GM12878 (cell line): ENCODE results near the gene HBD. TPM values are rescaled to one million over a fixed set of nuclear protein-coding genes. Genes with fewer than 3 reads are reported as not detected.

Source experiments
- ATAC-seq: fragments of 200-7000 bp; cut with Tn5 transposase; 3 replicates; pipeline ENCODE4 v1.9.1; 2020; ENCODE audit warnings: mild to moderate bottlenecking, moderate library complexity
- BruUV-seq: library from RNA; stranded (reverse); fragments of 400-500 nt; replicated peaks from 2 replicates; lab custom pipeline; 2021; lab: Mats Ljungman, UMichigan
- CTCF ChIA-PET: fragments of 300-600 bp; sonication (Branson Sonifier 250); formaldehyde crosslinking; extraction: SDS; loops from one replicate; lab custom pipeline; 2021; ENCODE audit warnings: inconsistent platforms; lab: Yijun Ruan, JAX
- POLR2A ChIA-PET: fragments of 350-600 bp; formaldehyde crosslinking; extraction: SDS; loops from one replicate; lab custom pipeline; 2021; ENCODE audit warnings: inconsistent platforms; lab: Charles Lee
- RAD21 ChIA-PET: fragments of 300-600 bp; sonication (Branson Sonifier 250); formaldehyde crosslinking; loops from one replicate; lab custom pipeline; 2023; ENCODE audit warnings: antibody characterized with exemption; ENCODE audit not compliant: unreplicated experiment; lab: Charles Lee
- SMC1A ChIA-PET: fragments of 300-600 bp; sonication (Branson Sonifier 250); formaldehyde crosslinking; loops from one replicate; lab custom pipeline; 2023; ENCODE audit not compliant: unreplicated experiment, uncharacterized antibody; lab: Charles Lee
- DNase-seq: peaks from one replicate; pipeline ENCODE4 v3.0.0-alpha.2; 2011; ENCODE audit warnings: low read depth, low spot score
- FAIRE-seq: peaks from 3 replicates; lab custom pipeline; 2011; peaks lifted over from hg19 to GRCh38; lab: Jason Lieb, UNC
- H2AFZ ChIP-seq: 2 replicates; pipeline ENCODE4 v1.6.0; 2011; ENCODE audit warnings: low read depth, low read length, control low read depth; ENCODE audit not compliant: control insufficient read depth
- H3K27ac ChIP-seq: 2 replicates; pipeline ENCODE4 v1.5.1; 2011; ENCODE audit warnings: control low read depth; ENCODE audit not compliant: control insufficient read depth, insufficient read depth
- H3K27me3 ChIP-seq, 2 experiments: replicated peaks in 1 of 2; 2 replicates each; pipeline versions ENCODE4 v1.6.0 to v1.6.1; 2011; ENCODE audit warnings: low read length in 1 of 2; ENCODE audit not compliant: control insufficient read depth in 2 of 2, insufficient read depth in 2 of 2
- H3K36me3 ChIP-seq, 2 experiments: 2 replicates each; pipeline ENCODE4 v1.5.1; 2011; ENCODE audit warnings: low read length in 1 of 2; ENCODE audit not compliant: control insufficient read depth in 2 of 2, insufficient read depth in 2 of 2
- H3K4me1 ChIP-seq: 2 replicates; pipeline ENCODE4 v1.6.1; 2011; ENCODE audit warnings: mild to moderate bottlenecking, low read length, moderate library complexity, mixed read lengths; ENCODE audit not compliant: control insufficient read depth, insufficient read depth
- H3K4me2 ChIP-seq: 2 replicates; pipeline ENCODE4 v1.6.0; 2011; ENCODE audit warnings: control low read depth; ENCODE audit not compliant: control insufficient read depth, insufficient read depth
- H3K4me3 ChIP-seq: fragments of 200-600 bp; sonication (generic); 2 replicates; pipeline ENCODE4 v1.5.1; 2016
- H3K79me2 ChIP-seq: 2 replicates; pipeline ENCODE4 v1.6.0; 2011; ENCODE audit warnings: low read length; ENCODE audit not compliant: control insufficient read depth, insufficient read depth
- H3K9ac ChIP-seq: 2 replicates; pipeline ENCODE4 v1.8.0; 2011; ENCODE audit warnings: low read length, control low read depth, mixed read lengths; ENCODE audit not compliant: control insufficient read depth, insufficient read depth
- H3K9me3 ChIP-seq: replicated peaks from 3 replicates; pipeline ENCODE4 v1.5.1; 2011; ENCODE audit warnings: mild to moderate bottlenecking, low read length; ENCODE audit not compliant: control insufficient read depth, insufficient read depth
- H4K20me1 ChIP-seq: 2 replicates; pipeline ENCODE4 v1.6.0; 2011; ENCODE audit not compliant: control insufficient read depth, insufficient read depth
- ETV6 ChIP-seq, 2 experiments: fragments of 450-650 bp in 1 of 2; IDR thresholded peaks in 1 of 2; conservative IDR thresholded peaks in 1 of 2; 2 replicates each; pipeline ENCODE4 v1.6.1; 2014; ENCODE audit warnings: antibody characterized with exemption in 1 of 2, borderline replicate concordance in 1 of 2, low read depth in 1 of 2, mild to moderate bottlenecking in 1 of 2, moderate library complexity in 1 of 2
- EZH2 ChIP-seq: IDR thresholded peaks from 2 replicates; pipeline ENCODE4 v1.6.1; 2012; ENCODE audit warnings: low read depth, mild to moderate bottlenecking, control low read depth, inconsistent platforms, low read length, borderline replicate concordance; ENCODE audit not compliant: control insufficient read depth
- HDAC2 ChIP-seq: fragments of 200-600 bp; sonication (generic); IDR thresholded peaks from 2 replicates; pipeline ENCODE4 v1.6.1; 2017
- MYC ChIP-seq: IDR thresholded peaks from 2 replicates; pipeline ENCODE4 v1.6.1; 2011; ENCODE audit warnings: mild to moderate bottlenecking, low read length, moderate library complexity, inconsistent platforms; ENCODE audit not compliant: insufficient read depth, insufficient replicate concordance, insufficient read length, severe bottlenecking
- NBN ChIP-seq: fragments of 450-650 bp; IDR thresholded peaks from 2 replicates; pipeline ENCODE4 v1.6.1; 2016
- NR2C1 ChIP-seq: fragments of 450-650 bp; IDR thresholded peaks from 2 replicates; pipeline ENCODE4 v1.6.1; 2017; ENCODE audit warnings: antibody characterized with exemption, mild to moderate bottlenecking, moderate library complexity
- SMAD5 ChIP-seq: IDR thresholded peaks from 2 replicates; pipeline ENCODE4 v1.6.1; 2016; ENCODE audit warnings: antibody characterized with exemption, low read depth
- SUPT20H ChIP-seq: IDR thresholded peaks from 2 replicates; pipeline ENCODE4 v1.6.1; 2011; ENCODE audit warnings: low read depth, mild to moderate bottlenecking, low read length, moderate library complexity, borderline replicate concordance; ENCODE audit not compliant: control insufficient read depth
- WRNIP1 ChIP-seq: IDR thresholded peaks from 2 replicates; pipeline ENCODE4 v1.6.1; 2011; ENCODE audit warnings: low read depth, low read length, improper control_type of control experiment, borderline replicate concordance
- WGBS: methylation state at CpG from one replicate; pipeline ENCODE4 v1.1.6; 2016; ENCODE audit warnings: low lambda C conversion rate; ENCODE audit not compliant: insufficient replicate concordance, insufficient coverage; ENCODE audit errors: missing lambda C conversion rate; 5-methylcytosine and 5-hydroxymethylcytosine counted together
- in situ Hi-C: fragments of 300-500 bp; cut with MboI; formaldehyde crosslinking; loops from 9 replicates; pipeline ENCODE4 v1.14.3; 2018; ENCODE audit warnings: mixed read lengths
- intact Hi-C: fragments of 100-400 bp; cut with micrococcal nuclease; formaldehyde crosslinking; loops from one replicate; pipeline ENCODE4 v1.14.2; 2022; ENCODE audit not compliant: unreplicated experiment
- polyA plus RNA-seq, 11 experiments: library from polyadenylated mRNA; depleted of rRNA in 4 of 11; unstranded in 6 of 11; stranded (reverse) in 5 of 11; fragments of >200 nt; fragmentation: Nextera tagmentation in 4 of 11; fragmentation: Illumina TruSeq in 1 of 11; extraction: Ambion mirVana in 4 of 11; extraction: Trizol in 1 of 11; gene quantifications; 1 replicate in 1 of 11; 2 replicates in 10 of 11; pipeline versions ENCODE4 v1.2.1 to v1.2.3, GENCODE V29; 2011 to 2016; ENCODE audit warnings: inconsistent platforms in 2 of 11, missing spikeins in 2 of 11, low read depth in 1 of 11
- total RNA-seq, 4 experiments: library from RNA; depleted of rRNA in 3 of 4; stranded (reverse); fragments of >200 nt in 3 of 4; fragmentation: Illumina TruSeq in 1 of 4; extraction: Trizol in 1 of 4; gene quantifications; 2 replicates each; pipeline versions ENCODE4 v1.2.1 to v1.2.3, GENCODE V29; 2013 to 2021

HBD gene
- total and polyA plus RNA-seq, 10 of the 15 experiments (the other 5 are each of a cell fraction or from before 2014, with no cell fraction given), result 0.11 to 0.32 TPM; not detected in 8

DNA sequence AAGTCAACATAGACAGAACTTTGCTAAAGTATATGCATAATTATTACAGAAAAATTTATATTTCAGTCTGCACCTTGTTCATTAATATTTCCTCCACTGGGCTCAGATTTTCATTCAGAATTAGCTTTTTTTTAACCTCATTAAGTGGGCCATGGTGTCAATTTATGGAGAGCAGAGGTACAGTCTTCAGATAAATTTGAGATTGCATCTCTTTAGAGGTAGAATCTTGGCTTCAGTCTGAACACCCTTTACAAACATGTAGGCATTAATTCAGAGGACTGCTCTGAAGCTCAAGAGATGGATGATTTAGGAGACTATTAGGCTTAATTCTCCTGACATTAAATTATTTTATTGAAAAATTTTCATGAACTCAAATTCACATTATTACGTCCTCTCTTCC is 4.0 kb downstream of the HBD start:
- DNase-seq (no peak), ATAC-seq (no peak), FAIRE-seq (no peak)
- Histone ChIP-seq H2AFZ (no peak overlapping the region), H3K4me3 (no peak overlapping the region), H3K79me2 (no peaks in the 10 kb centered on the region), H3K9me3 (no peaks in the 10 kb centered on the region), H3K27ac (no peak overlapping the region), H3K27me3 (no peaks in the 10 kb centered on the region), H4K20me1 (no peaks in the 10 kb centered on the region), H3K4me1 (no peaks in the 10 kb centered on the region; the same call in 1 of the 2 replicates), H3K36me3 (no peaks in the 10 kb centered on the region), H3K9ac (no peak overlapping the region), H3K4me2 (no peak overlapping the region)
- CTCF ChIA-PET, result no interaction called here
- intact Hi-C loops, result no loop called here
- in situ Hi-C loops, result no loop called here
- BruUV-seq, result no TSS peak
- TF ChIP-seq NBN (no peak), WRNIP1 (no peak), SUPT20H (no peak), MYC (no peak)
- 89% methylated on average over 1 of the region's 1 CpG for WGBS
- RAD21 ChIA-PET, result no interaction called here
- SMC1A ChIA-PET, result no interaction called here
- POLR2A ChIA-PET, result no interaction called here

DNA sequence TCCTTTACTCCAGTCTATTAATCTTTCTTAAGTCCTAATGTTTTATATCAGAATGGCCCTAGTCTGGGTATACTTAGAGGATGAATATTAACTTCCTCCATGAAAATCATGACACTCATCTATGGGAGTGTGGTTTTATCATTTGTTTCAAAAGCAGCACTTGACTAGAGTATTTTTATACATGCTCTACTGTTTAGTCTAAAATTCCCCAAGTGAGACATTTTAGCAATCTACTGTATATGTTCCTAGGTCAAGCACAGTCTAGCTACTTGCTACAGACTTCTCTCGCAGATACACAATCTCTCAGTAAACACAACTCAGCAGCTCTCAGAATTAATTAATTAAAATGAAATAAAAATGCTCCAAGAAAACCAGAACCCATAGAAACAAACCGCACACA is 4.5 kb downstream of the HBD start:
- no peak for FAIRE-seq
- ChIA-PET SMC1A (interaction anchor here (0.7 kb wide), 1 partner anchor 354 kb away, joined by 3 read pairs; no protein-coding TSS in a partner anchor), RAD21 (no interaction called here), CTCF (no interaction called here), POLR2A (no interaction called here)
- no peak overlapping the region for H3K9ac ChIP-seq
- ATAC-seq, result no peak
- no peaks in the 10 kb centered on the region for H3K27me3 ChIP-seq
- no peak overlapping the region for H3K27ac ChIP-seq
- no peaks in the 10 kb centered on the region for H4K20me1 ChIP-seq
- no peaks in the 10 kb centered on the region for H3K9me3 ChIP-seq
- no peaks in the 10 kb centered on the region for H3K36me3 ChIP-seq
- no peak for DNase-seq
- H3K79me2 ChIP-seq, result no peaks in the 10 kb centered on the region
- H3K4me2 ChIP-seq, result no peak overlapping the region
- no TSS peak for BruUV-seq
- 50% methylated on average over 2 of the region's 2 CpGs for WGBS
- H2AFZ ChIP-seq, result no peak overlapping the region
- intact Hi-C loops (no loop called here), in situ Hi-C loops (no loop called here)
- H3K4me1 ChIP-seq, result no peaks in the 10 kb centered on the region; the same call in 1 of the 2 replicates
- TF ChIP-seq SMAD5, result no peak
- no peak for TF ChIP-seq ETV6 (conservative IDR thresholded peaks at IDR 0.05 in 1 of 2, IDR thresholded peaks at IDR 0.05 in 1 of 2; ENCODE audit: borderline replicate concordance in 1 of 2, low read depth in 1 of 2)
- no peak for TF ChIP-seq HDAC2
- no peak for TF ChIP-seq NR2C1
- no peak for TF ChIP-seq EZH2
- H3K4me3 ChIP-seq, result no peak overlapping the region
